ENCODE results near the gene CFB. TPM values are rescaled to one million over a fixed set of nuclear protein-coding genes. Genes with fewer than 3 reads are reported as not detected.

CFB gene
- total and polyA plus RNA-seq, 9 of the 15 experiments (the other 6 are each of a cell fraction or from before 2014, with no cell fraction given), result 0.08 to 0.91 (median 0.22) TPM; not detected in 4

DNA sequence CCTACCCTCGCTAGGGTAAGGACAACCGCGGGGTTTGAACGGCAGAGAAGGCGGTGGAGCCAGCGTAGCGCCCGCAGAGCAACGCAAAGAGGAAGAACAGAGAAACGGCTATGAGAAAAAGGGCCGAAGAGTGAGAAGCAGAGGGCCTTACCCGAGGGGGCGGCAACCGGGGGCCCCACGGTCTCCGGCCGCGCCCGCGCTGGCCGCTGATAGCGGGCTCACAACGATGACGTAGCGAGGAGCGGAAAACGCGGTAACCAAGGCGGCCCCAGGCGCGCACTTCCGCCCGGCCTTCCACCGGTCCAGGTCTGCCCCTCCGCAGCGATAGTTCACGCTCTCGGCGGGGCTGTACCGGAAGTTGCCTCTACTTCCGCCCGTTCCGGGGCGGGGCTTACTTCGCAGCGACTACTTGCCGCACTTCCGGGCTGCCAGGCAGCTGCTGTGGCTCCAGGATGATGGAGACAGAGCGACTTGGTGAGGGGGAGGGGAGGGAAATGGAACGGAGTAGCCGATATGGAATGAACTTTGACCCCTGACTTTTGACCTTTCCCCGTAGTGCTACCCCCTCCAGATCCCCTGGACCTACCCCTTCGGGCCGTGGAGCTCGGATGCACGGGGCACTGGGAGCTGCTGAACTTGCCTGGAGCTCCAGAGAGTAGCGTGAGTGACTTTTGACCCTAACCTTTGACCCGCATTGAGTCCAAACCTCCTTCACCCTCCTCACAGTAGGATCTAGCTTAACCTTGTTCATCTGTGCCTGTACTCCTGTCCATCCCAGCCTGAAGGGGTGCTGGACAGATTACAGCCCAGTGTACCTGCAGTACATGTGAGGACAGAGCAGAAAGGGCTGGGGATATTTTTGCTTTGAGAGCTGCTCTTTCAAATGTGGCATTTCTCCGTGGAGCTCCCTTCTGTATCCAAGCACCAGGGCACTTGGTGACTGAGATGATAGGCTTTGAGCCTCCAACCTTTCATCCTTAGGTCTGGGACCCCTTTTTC lies 13.1 kb downstream of the CFB start, which contains the start of the genes NELFE and SKIC2 (continued):
- TF ChIP-seq, protein P1, sequence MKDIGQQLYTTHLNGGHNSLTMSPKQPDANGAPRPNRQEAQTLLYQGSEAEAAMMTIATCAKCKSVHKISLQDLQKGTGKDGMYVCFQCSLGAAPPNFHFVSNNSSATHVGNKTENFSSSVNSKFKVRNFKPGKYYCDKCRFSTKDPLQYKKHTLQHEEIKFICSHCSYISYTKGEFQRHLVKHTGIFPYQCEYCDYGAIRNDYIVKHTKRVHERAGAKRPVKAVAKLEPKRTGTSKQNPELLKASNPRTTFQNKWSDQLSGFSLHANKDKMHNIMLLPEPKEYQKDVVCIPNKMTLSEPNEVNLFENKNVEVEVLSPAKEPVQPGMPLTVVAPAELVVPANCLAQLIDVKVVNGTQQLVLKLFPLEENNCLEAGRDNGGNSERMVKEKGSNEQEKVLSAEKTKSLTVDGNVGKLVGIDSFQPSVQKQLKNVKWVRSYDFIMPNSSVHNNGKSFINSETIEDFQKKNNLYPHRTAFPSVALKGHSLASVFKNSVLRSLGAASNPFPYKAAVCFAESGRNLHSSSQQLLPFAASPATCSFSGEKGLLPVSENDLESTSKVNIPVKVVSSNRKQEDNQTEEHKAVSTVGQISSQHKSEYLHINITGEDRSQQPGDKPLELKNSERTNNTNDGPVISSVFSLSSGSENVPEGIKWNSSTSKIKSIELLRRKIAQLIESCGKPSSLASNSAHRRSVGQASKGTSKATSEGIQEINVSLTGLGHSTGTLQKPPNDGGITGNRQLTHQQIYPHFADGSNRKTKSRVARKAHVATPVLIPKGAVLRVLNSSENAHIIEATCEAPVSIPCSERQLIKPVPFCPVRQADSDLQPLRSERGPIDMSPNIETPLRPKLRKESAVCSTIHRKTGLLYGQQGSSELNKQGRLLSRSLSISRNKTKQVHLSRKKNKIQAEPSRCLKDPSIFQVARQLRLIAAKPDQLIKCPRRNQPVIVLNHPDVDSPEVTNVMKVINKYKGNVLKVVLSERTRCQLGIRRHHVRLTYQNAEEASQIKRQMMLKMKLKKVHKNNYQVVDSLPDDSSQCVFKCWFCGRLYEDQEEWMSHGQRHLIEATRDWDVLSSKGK (CRISPR knock-in tag; IDR thresholded peaks at IDR 0.05), result no peak
- TF ChIP-seq PHB2 (IDR thresholded peaks at IDR 0.05; ENCODE audit: low read depth), result no peak
- TF ChIP-seq ZNF699 (CRISPR knock-in tag; IDR thresholded peaks at IDR 0.05; ENCODE audit: insufficient replicate concordance), result no peak
- TF ChIP-seq, protein P2, sequence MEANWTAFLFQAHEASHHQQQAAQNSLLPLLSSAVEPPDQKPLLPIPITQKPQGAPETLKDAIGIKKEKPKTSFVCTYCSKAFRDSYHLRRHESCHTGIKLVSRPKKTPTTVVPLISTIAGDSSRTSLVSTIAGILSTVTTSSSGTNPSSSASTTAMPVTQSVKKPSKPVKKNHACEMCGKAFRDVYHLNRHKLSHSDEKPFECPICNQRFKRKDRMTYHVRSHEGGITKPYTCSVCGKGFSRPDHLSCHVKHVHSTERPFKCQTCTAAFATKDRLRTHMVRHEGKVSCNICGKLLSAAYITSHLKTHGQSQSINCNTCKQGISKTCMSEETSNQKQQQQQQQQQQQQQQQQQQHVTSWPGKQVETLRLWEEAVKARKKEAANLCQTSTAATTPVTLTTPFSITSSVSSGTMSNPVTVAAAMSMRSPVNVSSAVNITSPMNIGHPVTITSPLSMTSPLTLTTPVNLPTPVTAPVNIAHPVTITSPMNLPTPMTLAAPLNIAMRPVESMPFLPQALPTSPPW (CRISPR knock-in tag; IDR thresholded peaks at IDR 0.05), result peak; percentile 84
- 0 out of 2 replicates have a peak, but pooled peaks have one; percentile 82 for TF ChIP-seq ZFPM2 (CRISPR knock-in tag; IDR thresholded peaks at IDR 0.05)
- TF ChIP-seq, protein P3, sequence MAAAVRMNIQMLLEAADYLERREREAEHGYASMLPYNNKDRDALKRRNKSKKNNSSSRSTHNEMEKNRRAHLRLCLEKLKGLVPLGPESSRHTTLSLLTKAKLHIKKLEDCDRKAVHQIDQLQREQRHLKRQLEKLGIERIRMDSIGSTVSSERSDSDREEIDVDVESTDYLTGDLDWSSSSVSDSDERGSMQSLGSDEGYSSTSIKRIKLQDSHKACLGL (CRISPR knock-in tag; IDR thresholded peaks at IDR 0.05; ENCODE audit: borderline replicate concordance, poor library complexity, severe bottlenecking), result peak; percentile 71
- no peak for TF ChIP-seq FUS (optimal IDR thresholded peaks at IDR 0.05; ENCODE audit: low read depth, low read length)
- no peak for TF ChIP-seq YBX1 (IDR thresholded peaks at IDR 0.05)
- TF ChIP-seq PURB (CRISPR knock-in tag; IDR thresholded peaks at IDR 0.05; ENCODE audit: low read depth), result no peak
- no peak for TF ChIP-seq SAFB2 (IDR thresholded peaks at IDR 0.05; ENCODE audit: borderline replicate concordance, low read depth, low read length, severe bottlenecking)
- TF ChIP-seq JUN (IDR thresholded peaks at IDR 0.05; ENCODE audit: borderline replicate concordance, low read depth, low read length), result peak; percentile 56; the same call in 1 of the 2 replicates
- no peak for TF ChIP-seq JUN (CRISPR knock-in tag; IDR thresholded peaks at IDR 0.05; ENCODE audit: borderline replicate concordance)
- peak; percentile 99 for TF ChIP-seq MTA1 (IDR thresholded peaks at IDR 0.05; ENCODE audit: borderline replicate concordance)
- TF ChIP-seq POLR2A (conservative IDR thresholded peaks at IDR 0.05), result peak; percentile 73
- peak; percentile 97 for TF ChIP-seq HLTF (IDR thresholded peaks at IDR 0.05)
- TF ChIP-seq, protein P4, sequence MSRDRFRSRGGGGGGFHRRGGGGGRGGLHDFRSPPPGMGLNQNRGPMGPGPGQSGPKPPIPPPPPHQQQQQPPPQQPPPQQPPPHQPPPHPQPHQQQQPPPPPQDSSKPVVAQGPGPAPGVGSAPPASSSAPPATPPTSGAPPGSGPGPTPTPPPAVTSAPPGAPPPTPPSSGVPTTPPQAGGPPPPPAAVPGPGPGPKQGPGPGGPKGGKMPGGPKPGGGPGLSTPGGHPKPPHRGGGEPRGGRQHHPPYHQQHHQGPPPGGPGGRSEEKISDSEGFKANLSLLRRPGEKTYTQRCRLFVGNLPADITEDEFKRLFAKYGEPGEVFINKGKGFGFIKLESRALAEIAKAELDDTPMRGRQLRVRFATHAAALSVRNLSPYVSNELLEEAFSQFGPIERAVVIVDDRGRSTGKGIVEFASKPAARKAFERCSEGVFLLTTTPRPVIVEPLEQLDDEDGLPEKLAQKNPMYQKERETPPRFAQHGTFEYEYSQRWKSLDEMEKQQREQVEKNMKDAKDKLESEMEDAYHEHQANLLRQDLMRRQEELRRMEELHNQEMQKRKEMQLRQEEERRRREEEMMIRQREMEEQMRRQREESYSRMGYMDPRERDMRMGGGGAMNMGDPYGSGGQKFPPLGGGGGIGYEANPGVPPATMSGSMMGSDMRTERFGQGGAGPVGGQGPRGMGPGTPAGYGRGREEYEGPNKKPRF (IDR thresholded peaks at IDR 0.05; ENCODE audit: low read depth, low read length), result no peak
- no peak for TF ChIP-seq STAT5B (CRISPR knock-in tag; IDR thresholded peaks at IDR 0.05)
- peak; percentile 96 for TF ChIP-seq ELF4 (CRISPR knock-in tag; IDR thresholded peaks at IDR 0.05)
